ENCODE measurements around the gene CNGA2.
"Not testable (repeated sequence)": the region's sequence is repeated elsewhere in the genome, so short reads cannot be mapped to it uniquely, and the experiment has no call there.

The CNGA2 gene

DNA sequence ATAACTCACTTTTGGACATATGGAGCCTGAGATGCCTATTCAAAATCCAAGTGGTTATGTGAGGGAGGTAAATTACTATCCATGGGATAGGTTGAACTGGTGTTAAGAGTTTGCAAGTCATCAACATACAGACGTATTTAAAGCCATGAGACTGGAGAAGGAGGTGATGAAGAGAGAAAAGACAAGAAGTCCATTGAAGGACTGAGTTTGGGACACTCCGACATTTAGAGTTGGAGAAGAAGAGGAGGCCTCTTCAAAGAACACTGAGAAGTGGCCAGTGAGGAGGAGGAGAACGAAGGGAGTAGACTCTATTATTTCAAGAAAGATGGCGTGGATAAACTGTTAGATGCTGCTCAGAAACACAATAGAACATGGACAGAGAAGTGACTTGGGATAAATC, at the start of gene CNGA2:
Gene CNGA2, plus strand, starts transcription at position 301 of the 400 bp plus-strand sequence. CDS start 3,738 bp downstream, outside the sequence.
- CTCF ChIA-PET: no interaction called here
- DNase-seq (ENCODE audit: extremely low spot score): no peak
- TF ChIP-seq ELF4 (IDR thresholded peaks at IDR 0.05) (no peak), FOXK2 (IDR thresholded peaks at IDR 0.05) (no peak)
- POLR2A ChIA-PET: no interaction called here

- ChIA-PET CTCF (no interaction called here), POLR2A (no interaction called here)
- no peak for TF ChIP-seq L3MBTL2 (conservative IDR thresholded peaks at IDR 0.05)
- TF ChIP-seq LEF1 (IDR thresholded peaks at IDR 0.05; ENCODE audit: borderline replicate concordance): no peak
- no peak for TF ChIP-seq FOXA1 (IDR thresholded peaks at IDR 0.05)
- no peak for TF ChIP-seq TARDBP (IDR thresholded peaks at IDR 0.05)
- no peak for TF ChIP-seq HDGF (IDR thresholded peaks at IDR 0.05; ENCODE audit: borderline replicate concordance)
- no peak for TF ChIP-seq SUZ12 (IDR thresholded peaks at IDR 0.05)
- TF ChIP-seq NFRKB (IDR thresholded peaks at IDR 0.05): no peak
- TF ChIP-seq FOXK2 (IDR thresholded peaks at IDR 0.05): no peak
- DNase-seq (ENCODE audit: extremely low spot score): no peak
These were observed 46.9 kb upstream of the CNGA2 start for GRCh38 chrX:151687635-151688034.

DNA sequence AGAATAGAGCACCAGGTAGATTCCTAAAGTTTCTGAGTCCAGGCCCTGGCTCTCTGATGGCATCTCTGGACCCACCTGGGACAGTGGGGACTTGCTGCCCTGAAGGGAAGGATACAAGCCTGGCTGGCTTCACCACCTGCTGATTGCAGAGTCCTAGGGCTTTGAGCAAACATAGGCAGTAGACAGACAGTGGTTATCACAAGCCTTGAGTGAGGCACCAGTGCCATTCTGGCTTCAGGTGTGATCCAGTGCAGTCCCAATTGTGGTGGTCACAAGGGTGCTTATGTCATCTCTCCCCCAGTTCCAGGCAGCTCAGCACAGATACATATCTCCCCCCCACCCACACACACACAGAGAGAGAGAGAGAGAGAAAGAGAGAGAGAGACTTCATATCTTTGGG, 45.9 kb upstream of the CNGA2 start:
- TF ChIP-seq ARNT (IDR thresholded peaks at IDR 0.05) (no peak), SP1 (IDR thresholded peaks at IDR 0.05) (no peak), SUZ12 (IDR thresholded peaks at IDR 0.05) (no peak), TARDBP (IDR thresholded peaks at IDR 0.05) (no peak), PKNOX1 (IDR thresholded peaks at IDR 0.05) (no peak), FOXK2 (IDR thresholded peaks at IDR 0.05) (no peak), L3MBTL2 (conservative IDR thresholded peaks at IDR 0.05) (no peak), BHLHE40 (IDR thresholded peaks at IDR 0.05; ENCODE audit: borderline replicate concordance) (no peak), FOXM1 (IDR thresholded peaks at IDR 0.05; ENCODE audit: borderline replicate concordance) (no peak), CTBP1 (IDR thresholded peaks at IDR 0.05; ENCODE audit: borderline replicate concordance) (no peak), LEF1 (IDR thresholded peaks at IDR 0.05; ENCODE audit: borderline replicate concordance) (no peak), ELF4 (IDR thresholded peaks at IDR 0.05) (no peak)
- ChIA-PET CTCF (no interaction called here), POLR2A (no interaction called here)
- DNase-seq (ENCODE audit: extremely low spot score): no peak

- POLR2A ChIA-PET: no interaction called here
- TF ChIP-seq CTBP1 (IDR thresholded peaks at IDR 0.05; ENCODE audit: borderline replicate concordance) (no peak), HDGF (IDR thresholded peaks at IDR 0.05; ENCODE audit: borderline replicate concordance) (no peak), FOXM1 (IDR thresholded peaks at IDR 0.05; ENCODE audit: borderline replicate concordance) (no peak)
- DNase-seq (ENCODE audit: extremely low spot score): no peak
- CTCF ChIA-PET: no interaction called here
These were observed 41.7 kb upstream of the CNGA2 start for GRCh38 chrX:151692825-151693224.

DNA sequence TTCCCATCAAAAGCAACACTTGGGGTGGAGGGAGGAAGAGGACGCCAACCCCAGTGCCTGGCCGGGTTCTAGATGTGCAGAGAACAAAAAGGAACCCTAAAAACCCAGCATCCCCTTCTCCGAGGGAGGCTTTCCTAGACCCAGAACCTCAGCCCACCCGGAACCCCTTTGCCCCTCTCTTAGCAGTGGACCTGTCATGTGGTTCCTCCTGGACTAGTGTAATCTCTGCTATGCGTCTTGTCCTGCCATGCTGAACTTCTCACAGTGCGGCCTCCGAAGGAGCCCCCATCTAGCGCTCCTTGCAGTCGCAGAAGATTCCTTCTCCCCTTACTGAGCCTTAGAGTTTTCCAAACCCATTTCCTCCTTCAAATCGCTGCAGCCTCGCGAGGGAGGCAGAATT, 40.4 kb upstream of the CNGA2 start:
- CTCF ChIA-PET: no interaction called here
- DNase-seq (ENCODE audit: extremely low spot score): no peak
- TF ChIP-seq FOXK2 (IDR thresholded peaks at IDR 0.05) (no peak), HDGF (IDR thresholded peaks at IDR 0.05; ENCODE audit: borderline replicate concordance) (no peak)
- POLR2A ChIA-PET: no interaction called here

DNA sequence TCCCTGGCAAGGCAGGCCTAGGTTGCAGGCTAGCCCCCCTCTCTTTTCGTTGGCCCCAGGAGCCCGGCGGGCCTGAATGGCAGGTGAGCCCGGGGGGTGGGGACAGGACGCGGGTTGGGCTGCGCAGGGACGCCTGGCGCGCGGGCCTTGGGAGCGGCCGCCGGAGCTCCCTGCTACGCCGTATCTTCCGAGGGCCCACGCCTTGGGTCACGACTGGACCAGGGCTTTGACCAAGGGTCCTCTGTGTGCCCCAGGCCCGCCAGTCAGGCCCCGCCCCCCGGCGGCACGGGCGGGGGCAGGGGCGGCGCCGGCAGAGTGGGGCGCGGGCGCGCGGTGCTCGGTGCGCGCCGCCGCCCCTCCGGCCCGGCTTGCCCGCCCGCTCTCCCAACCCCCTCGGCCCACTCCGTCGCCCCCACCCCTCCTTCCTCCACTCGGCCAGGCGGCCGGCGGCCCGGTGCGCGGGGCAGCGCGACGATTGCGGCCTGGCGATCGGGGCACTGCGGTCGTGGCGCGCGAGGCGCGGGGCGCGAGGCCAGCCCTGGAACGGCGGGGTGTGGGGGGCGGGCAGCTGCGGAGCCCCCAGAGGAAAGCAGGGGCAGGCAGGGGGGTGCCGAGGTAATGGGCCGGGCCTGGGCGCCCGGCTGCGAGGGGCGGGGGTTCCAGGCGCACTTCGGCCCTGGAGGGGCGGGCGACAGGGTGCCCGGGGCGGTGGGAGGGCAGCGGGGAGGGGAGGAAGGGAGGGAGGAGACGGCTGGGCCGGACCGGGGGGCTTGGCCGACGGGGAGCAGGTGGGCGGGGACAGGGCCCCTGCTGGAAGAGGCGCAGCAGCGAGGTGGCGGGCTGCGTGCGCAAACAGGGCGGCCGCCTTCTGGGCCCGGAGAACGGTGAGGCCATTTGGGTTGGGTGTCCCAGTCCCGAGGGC, 39.6 kb upstream of the CNGA2 start, which contains the start of gene PRRG3:
Gene PRRG3, plus strand, starts transcription at position 798 of the 922 bp plus-strand sequence. CDS start 3,357 bp downstream, outside the sequence.
- DNase-seq (ENCODE audit: extremely low spot score): no peak
- ChIA-PET CTCF (no interaction called here), POLR2A (no interaction called here)
- TF ChIP-seq FOXK2 (IDR thresholded peaks at IDR 0.05) (no peak), L3MBTL2 (conservative IDR thresholded peaks at IDR 0.05) (no peak), LEF1 (IDR thresholded peaks at IDR 0.05; ENCODE audit: borderline replicate concordance) (no peak), CTBP1 (IDR thresholded peaks at IDR 0.05; ENCODE audit: borderline replicate concordance) (no peak), PKNOX1 (IDR thresholded peaks at IDR 0.05) (no peak)

DNA sequence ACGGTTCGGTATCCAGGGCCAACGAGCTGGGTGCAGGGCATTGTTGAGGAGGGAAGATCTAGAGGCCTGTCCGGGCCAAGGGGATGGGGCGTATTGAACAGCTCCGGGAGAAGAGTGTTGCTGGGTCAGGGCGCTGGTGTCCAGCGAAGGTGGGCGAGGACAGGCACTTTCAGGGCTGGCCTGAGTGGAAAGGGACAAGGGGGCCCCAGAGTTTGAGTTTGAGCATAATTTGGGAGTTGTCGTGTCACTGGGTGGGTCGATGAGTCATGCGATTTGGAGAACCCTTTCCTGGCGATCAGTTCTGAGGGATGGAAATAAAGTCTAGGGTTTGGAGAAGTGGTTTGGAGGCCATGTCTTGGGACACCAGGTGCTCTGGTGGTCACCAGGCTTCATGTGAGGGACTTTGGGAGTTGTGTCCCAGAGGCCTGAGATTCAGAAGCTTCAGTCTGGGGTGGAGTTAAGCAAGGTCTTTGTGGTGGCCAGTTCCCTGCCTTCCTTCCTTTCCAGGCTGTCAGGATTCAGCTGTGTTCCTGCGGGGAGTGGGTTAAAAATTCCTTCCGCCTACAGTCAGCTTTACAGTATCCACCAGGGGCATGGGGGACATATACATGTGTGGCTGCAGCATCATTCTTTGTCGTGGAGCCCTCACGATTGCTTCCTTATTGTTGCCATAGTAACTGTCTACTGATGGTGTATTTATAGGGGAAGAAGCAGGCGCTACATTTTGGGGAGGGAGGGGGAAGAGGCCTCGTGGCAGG, 38.8 kb upstream of the CNGA2 start:
- ChIA-PET POLR2A (no interaction called here), CTCF (no interaction called here)
- TF ChIP-seq FOXK2 (IDR thresholded peaks at IDR 0.05) (no peak), BHLHE40 (IDR thresholded peaks at IDR 0.05; ENCODE audit: borderline replicate concordance) (no peak), SUZ12 (IDR thresholded peaks at IDR 0.05) (no peak), PKNOX1 (IDR thresholded peaks at IDR 0.05) (no peak), L3MBTL2 (conservative IDR thresholded peaks at IDR 0.05) (no peak), ZNF384 (IDR thresholded peaks at IDR 0.05) (no peak), ELF4 (IDR thresholded peaks at IDR 0.05) (no peak), SP1 (IDR thresholded peaks at IDR 0.05) (no peak), NFRKB (IDR thresholded peaks at IDR 0.05) (no peak)
- DNase-seq (ENCODE audit: extremely low spot score): no peak

DNA sequence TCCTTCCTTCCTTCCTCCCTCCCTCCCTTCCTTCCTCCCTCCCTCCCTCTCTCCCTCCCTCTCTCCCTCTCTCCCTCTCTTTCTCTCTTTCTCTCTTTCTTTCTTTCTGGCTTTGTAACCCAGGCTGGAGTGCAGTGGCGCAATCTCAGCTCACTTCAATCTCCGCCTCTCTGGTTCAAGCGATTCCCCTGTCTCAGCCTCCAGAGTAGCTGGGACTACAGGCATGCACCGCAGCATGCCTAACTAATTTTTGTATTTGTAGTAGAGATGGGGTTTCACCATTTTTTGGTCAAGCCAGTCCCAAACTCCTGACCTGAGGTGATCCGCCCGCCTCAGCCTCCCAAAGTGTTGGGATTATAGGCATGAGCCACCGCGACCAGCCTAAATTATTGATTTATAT, 37.5 kb upstream of the CNGA2 start:
- CTCF ChIA-PET; DNase-seq (ENCODE audit: extremely low spot score); POLR2A ChIA-PET: not testable (repeated sequence)

Data from HEK293T (cell line).